A673 (cell line): ENCODE data around the gene USP21. TPM values are rescaled to one million over a fixed set of nuclear protein-coding genes. Genes with fewer than 3 reads are reported as not detected.
A peak's percentile ranks its signal among the peaks of the same experiment; 100 is the strongest.

Experiments
- BruUV-seq: library from RNA; stranded (reverse); fragments of 400-500 nt; replicated peaks from 2 replicates; lab custom pipeline; 2021; lab: Mats Ljungman, UMichigan
- CTCF ChIA-PET: fragments of 300-600 bp; sonication (Branson Sonifier 250); formaldehyde crosslinking; loops from one replicate; lab custom pipeline; 2022; ENCODE audit warnings: antibody characterized with exemption; lab: Charles Lee
- POLR2A ChIA-PET: fragments of 300-600 bp; sonication (Branson Sonifier 250); formaldehyde crosslinking; loops from one replicate; lab custom pipeline; 2022; ENCODE audit warnings: antibody characterized with exemption; ENCODE audit not compliant: low non-redundant PET; lab: Charles Lee
- DNase-seq: peaks from one replicate; pipeline ENCODE4 v3.0.0-alpha.2; 2015; ENCODE audit warnings: low spot score
- H3K27ac ChIP-seq: fragments of 200-600 bp; sonication (generic); 2 replicates; pipeline ENCODE4 v1.5.1; 2016; ENCODE audit warnings: mixed run types, low read depth, mild to moderate bottlenecking, mixed read lengths, antibody characterized with exemption, low read length; ENCODE audit not compliant: poor library complexity, severe bottlenecking
- H3K27me3 ChIP-seq: fragments of 200-600 bp; sonication (generic); replicated peaks from 2 replicates; pipeline ENCODE4 v1.6.1; 2017; ENCODE audit warnings: mixed run types, low read depth, mild to moderate bottlenecking, mixed read lengths, antibody characterized with exemption, low read length; ENCODE audit not compliant: insufficient read depth, poor library complexity
- H3K36me3 ChIP-seq: fragments of 200-600 bp; sonication (generic); 2 replicates; pipeline ENCODE4 v1.6.1; 2016; ENCODE audit warnings: mixed run types, mild to moderate bottlenecking, mixed read lengths, antibody characterized with exemption, low read length; ENCODE audit not compliant: insufficient read depth, poor library complexity, severe bottlenecking
- H3K4me1 ChIP-seq: fragments of 200-600 bp; sonication (generic); 2 replicates; pipeline ENCODE4 v1.6.1; 2017; ENCODE audit warnings: mixed run types, mild to moderate bottlenecking, mixed read lengths, antibody characterized with exemption, low read length; ENCODE audit not compliant: insufficient read depth, poor library complexity, severe bottlenecking
- H3K4me3 ChIP-seq: fragments of 200-600 bp; sonication (generic); 2 replicates; pipeline ENCODE4 v1.5.1; 2016; ENCODE audit warnings: low read depth, mixed run types, mild to moderate bottlenecking, mixed read lengths, low read length; ENCODE audit not compliant: poor library complexity, severe bottlenecking
- H3K9me3 ChIP-seq: fragments of 200-600 bp; sonication (generic); 2 replicates; pipeline ENCODE4 v1.6.1; 2016; ENCODE audit warnings: mixed run types, low read depth, mild to moderate bottlenecking, mixed read lengths, antibody characterized with exemption, low read length; ENCODE audit not compliant: poor library complexity, severe bottlenecking
- CTCF ChIP-seq: fragments of 300-800, 200-600 bp; sonication (generic); conservative IDR thresholded peaks from 2 replicates; pipeline ENCODE4 v1.5.1; 2017; ENCODE audit warnings: low read depth, mild to moderate bottlenecking, antibody characterized with exemption, low read length, moderate library complexity, mixed read lengths
- EZH2 ChIP-seq: fragments of 200-600 bp; sonication (generic); IDR thresholded peaks from 2 replicates; pipeline ENCODE4 v1.6.1; 2017; ENCODE audit warnings: borderline replicate concordance, low read depth, mild to moderate bottlenecking, mixed read lengths, antibody characterized with exemption, low read length; ENCODE audit not compliant: poor library complexity, severe bottlenecking
- intact Hi-C: fragments of 100-400 bp; cut with micrococcal nuclease; formaldehyde crosslinking; loops from one replicate; pipeline ENCODE4 v1.10.0; 2022; ENCODE audit not compliant: unreplicated experiment
- total RNA-seq: library from RNA; stranded (reverse); gene quantifications from 2 replicates; pipeline ENCODE4 v1.2.3, GENCODE V29; 2021

USP21 gene
- total RNA-seq, 1 experiment from 2014 or later, result 46.2 TPM

- BruUV-seq, result no TSS peak
- DNase-seq, result no peak
- intact Hi-C loops, result no loop called here
- Histone ChIP-seq H3K9me3 (no peaks in the 10 kb centered on the region), H3K27me3 (no peaks in the 10 kb centered on the region), H3K4me3 (peak overlapping the region; percentile 92), H3K27ac (peak overlapping the region; percentile 87), H3K4me1 (peaks cover 48% of the 10 kb centered on the region), H3K36me3 (peaks cover 23% of the 10 kb centered on the region)
- POLR2A ChIA-PET, result interaction anchor here (0.6 to 1.2 kb wide), 3 partner anchors 17 to 46 kb away, joined by 4 to 5 read pairs (median 4); partner anchors contain the start of gene B4GALT3
- CTCF ChIA-PET, result interaction anchor here (0.6 to 2.8 kb wide), 3 partner anchors 24 to 90 kb away, joined by 8 to 14 read pairs (median 10); partner anchors contain the start of gene TOMM40L
- no peak for TF ChIP-seq CTCF
- TF ChIP-seq EZH2, result no peak
Observed at GRCh38 chr1:161200992-161201835, 41.9 kb downstream of the USP21 start.

- H3K4me3 ChIP-seq, result peak within 1 kb of the TSS; percentile 92
- TF ChIP-seq CTCF, result peak; percentile 48
- no peak for TF ChIP-seq EZH2
- peaks cover 39% of the 10 kb centered on the region for H3K4me1 ChIP-seq
- H3K27me3 ChIP-seq, result no peaks in the 10 kb centered on the region
- peak within 1 kb of the TSS; percentile 87 for H3K27ac ChIP-seq
- intact Hi-C loops, result no loop called here
- peaks cover 29% of the 10 kb centered on the region for H3K36me3 ChIP-seq
- no TSS peak for BruUV-seq
- DNase-seq, result peak; percentile 100
- no peaks in the 10 kb centered on the region for H3K9me3 ChIP-seq
- ChIA-PET POLR2A (interaction anchor here (0.6 to 1.2 kb wide), 3 partner anchors 16 to 46 kb away, joined by 4 to 5 read pairs (median 4); partner anchors contain the start of gene B4GALT3), CTCF (interaction anchor here (1.0 to 1.4 kb wide), 2 partner anchors 24 to 36 kb away, joined by 5 to 14 read pairs; partner anchors contain the start of genes PPOX and TOMM40L)
Observed at GRCh38 chr1:161201836-161202712, 42.8 kb downstream of the USP21 start, which contains the start of gene NDUFS2. Gene NDUFS2, plus strand, starts transcription at chr1:161202367. Its CDS starts 19 bp downstream, at chr1:161202386.
